ENCODE measurements around the gene SLC16A6.

GRCh38 chr17:68329331-68329730, 38.4 kb upstream of the SLC16A6 start:
- TF ChIP-seq CTCF (optimal IDR thresholded peaks at IDR 0.05 in 1 of 3, IDR thresholded peaks at IDR 0.05 in 1 of 3, conservative IDR thresholded peaks at IDR 0.05 in 1 of 3; ENCODE audit: extremely low read depth in 1 of 3, insufficient read depth in 2 of 3, low read length in 3 of 3) (no peak), EZH2 (IDR thresholded peaks at IDR 0.05; ENCODE audit: low read length) (no peak)

Data from keratinocyte (primary cell).